GM19023 (cell line): Measurements from ENCODE around the gene GNRHR.
"Not testable (repeated sequence)": the region's sequence is repeated elsewhere in the genome, so short reads cannot be mapped to it uniquely, and the experiment has no call there.

Experiments
- ATAC-seq: cut with Tn5 transposase; IDR thresholded peaks from one replicate; pipeline ENCODE4 v1.9.1; 2021; ENCODE audit warnings: mild to moderate bottlenecking, moderate library complexity; ENCODE audit not compliant: unreplicated experiment

The GNRHR gene

DNA sequence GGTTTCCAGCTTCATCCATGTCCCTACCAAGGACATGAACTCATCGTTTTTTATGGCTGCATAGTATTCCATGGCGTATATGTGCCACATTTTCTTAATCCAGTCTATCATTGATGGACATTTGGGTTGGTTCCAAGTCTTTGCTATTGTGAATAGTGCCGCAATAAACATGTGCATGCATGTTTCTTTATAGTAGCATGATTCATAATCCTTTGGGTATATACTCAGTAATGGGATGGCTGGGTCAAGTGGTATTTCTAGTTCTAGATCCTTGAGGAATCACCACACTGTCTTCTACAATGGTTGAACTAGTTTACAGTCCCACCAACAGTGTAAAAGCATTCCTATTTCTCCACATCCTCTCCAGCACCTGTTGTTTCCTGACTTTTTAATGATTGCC lies 23.7 kb downstream of the GNRHR start:
- ATAC-seq, result not testable (repeated sequence)

GRCh38 chr4:67727124-67727850 lies 26.9 kb downstream of the GNRHR start:
- no peak for ATAC-seq

GRCh38 chr4:67725981-67726380 lies 28.2 kb downstream of the GNRHR start:
- no peak for ATAC-seq

DNA sequence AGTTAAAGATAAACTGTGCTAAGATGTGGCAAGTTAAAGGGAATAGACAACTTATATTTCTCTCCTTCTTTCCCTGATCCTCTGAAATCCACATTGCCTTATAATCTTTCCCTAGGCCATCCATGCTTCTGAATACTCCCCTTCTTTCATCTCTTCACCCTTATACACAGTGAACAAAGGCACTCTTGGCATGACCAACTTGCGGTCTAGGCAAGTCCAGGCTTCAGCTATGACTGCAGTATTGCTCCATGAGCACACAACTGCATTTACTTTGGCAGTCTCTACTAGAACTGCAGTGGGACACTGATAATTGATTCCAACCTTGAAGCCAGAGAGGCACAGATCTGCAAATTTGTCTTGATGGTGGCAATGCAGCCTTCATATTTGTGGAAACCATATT lies 29.1 kb downstream of the GNRHR start:
- no peak for ATAC-seq

GRCh38 chr4:67723949-67724348 lies 30.2 kb downstream of the GNRHR start:
- no peak for ATAC-seq

- no peak for ATAC-seq
Measured at GRCh38 chr4:67723341-67723740, 30.8 kb downstream of the GNRHR start.

DNA sequence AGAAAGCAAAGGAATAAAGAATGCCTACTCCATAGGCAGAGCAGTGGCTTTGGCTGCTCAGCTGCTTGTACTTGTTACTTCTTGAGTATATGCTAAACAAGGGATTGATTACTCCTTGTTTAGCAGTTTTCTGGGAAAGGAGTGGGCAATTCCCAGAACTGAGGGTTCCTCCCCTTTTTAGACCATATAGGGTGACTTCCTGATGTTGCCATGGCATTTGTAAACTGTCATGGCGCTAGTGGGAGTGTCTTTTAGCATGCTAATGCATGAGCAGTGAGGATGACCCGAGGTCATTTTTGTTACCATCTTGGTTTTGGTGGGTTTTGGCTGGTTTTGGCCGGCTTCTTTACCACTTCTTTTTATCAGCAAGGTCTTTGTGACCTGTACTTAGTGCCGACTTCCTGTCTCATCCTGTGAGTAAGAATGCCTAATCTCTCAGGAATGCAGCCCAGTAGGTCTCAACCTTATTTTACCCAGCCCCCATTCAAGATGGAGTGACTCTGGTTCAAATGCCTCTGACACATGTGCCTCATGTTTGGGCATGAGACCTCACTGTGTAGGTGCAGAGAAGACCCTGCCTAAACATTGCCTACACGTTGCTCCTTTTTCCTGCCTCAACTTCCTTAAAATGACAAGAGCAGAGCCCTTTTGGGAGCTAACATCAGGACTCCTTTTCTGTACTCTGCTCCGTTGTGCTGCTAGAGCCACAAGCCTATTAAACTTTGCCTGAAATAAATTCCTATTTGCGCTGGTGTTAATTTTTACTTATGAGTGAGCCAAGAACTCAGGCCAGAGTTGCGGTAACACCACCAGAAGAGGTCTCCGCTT lies 32.2 kb downstream of the GNRHR start:
- no peak for ATAC-seq

- no peak for ATAC-seq
Measured at GRCh38 chr4:67721315-67721769, 32.8 kb downstream of the GNRHR start.

GRCh38 chr4:67719953-67720617 lies 34.1 kb downstream of the GNRHR start:
- ATAC-seq, result no peak

- no peak for ATAC-seq
Measured at GRCh38 chr4:67718848-67719247, 35.3 kb downstream of the GNRHR start.

- no peak for ATAC-seq
Measured at GRCh38 chr4:67717586-67717985, 36.6 kb downstream of the GNRHR start.

DNA sequence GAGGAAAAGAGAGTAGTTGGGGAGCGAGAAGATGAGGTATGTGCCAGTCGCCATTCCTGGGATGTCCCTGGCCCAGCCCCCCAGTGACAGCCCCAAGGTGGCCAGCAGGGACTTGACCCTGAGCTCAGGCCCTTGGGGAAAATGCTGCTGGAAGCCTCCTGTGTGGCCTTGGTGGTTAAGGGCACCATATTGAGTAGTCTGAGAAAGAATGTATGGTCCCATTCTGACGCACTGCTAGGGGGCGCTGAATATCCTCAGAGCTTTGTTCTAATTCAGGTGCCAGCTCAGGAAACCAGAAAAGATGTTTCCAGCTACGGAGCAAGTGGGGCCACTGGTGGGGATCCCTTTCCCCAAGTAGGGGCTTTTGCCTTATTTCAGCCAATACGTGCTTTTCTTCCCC lies 39.2 kb downstream of the GNRHR start:
- no peak for ATAC-seq

DNA sequence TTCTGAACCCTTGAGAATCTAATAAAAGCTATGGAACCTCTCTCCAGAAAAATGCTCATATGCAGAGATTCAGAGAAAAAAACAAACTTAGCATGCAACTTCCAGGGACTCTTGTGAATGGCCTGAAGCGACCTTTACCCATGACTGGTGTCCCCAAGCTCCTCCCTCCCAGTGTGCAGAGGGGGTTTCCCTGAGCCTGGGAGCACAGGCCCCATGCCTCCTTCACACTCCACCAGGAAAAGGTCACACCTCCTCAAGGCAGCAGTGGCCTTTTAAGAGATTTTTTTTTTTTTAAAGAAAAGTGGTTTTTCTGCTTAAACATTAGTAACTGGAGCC lies 40.0 kb downstream of the GNRHR start:
- ATAC-seq, result peak; percentile 77

DNA sequence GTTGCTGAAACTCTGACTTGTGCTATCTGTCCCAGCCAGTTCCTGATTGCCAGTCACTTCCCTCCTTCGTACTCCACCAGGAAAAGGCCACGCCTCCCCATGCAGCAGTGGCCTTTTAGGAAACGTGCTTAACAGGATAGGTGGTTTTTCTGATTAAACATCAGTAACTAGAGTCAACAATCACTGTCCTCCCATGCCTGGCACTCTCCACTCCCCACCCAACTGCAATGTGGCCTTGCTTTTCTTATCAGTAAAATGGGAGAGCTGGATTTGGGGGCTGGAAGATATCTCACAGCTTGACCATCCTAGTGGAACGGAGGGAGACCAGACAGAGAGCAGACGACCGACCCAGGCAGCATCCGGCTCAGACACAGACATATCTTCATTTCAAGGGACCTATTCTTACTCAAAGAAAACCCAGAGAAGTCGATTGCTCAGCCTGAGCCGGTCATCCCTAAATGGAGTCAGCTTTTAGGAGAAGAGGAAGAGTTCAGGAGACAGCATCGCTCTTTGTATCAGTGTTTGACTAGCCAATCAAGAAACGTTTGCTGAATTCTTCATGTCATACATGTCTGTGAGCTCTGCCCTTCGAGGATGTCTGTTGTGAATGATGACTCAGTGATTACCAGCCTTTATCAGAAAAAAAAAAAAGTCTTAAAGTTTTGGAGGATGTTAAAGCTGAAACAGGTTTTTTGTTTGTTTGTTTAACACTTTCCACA lies 40.5 kb downstream of the GNRHR start:
- ATAC-seq, result no peak

DNA sequence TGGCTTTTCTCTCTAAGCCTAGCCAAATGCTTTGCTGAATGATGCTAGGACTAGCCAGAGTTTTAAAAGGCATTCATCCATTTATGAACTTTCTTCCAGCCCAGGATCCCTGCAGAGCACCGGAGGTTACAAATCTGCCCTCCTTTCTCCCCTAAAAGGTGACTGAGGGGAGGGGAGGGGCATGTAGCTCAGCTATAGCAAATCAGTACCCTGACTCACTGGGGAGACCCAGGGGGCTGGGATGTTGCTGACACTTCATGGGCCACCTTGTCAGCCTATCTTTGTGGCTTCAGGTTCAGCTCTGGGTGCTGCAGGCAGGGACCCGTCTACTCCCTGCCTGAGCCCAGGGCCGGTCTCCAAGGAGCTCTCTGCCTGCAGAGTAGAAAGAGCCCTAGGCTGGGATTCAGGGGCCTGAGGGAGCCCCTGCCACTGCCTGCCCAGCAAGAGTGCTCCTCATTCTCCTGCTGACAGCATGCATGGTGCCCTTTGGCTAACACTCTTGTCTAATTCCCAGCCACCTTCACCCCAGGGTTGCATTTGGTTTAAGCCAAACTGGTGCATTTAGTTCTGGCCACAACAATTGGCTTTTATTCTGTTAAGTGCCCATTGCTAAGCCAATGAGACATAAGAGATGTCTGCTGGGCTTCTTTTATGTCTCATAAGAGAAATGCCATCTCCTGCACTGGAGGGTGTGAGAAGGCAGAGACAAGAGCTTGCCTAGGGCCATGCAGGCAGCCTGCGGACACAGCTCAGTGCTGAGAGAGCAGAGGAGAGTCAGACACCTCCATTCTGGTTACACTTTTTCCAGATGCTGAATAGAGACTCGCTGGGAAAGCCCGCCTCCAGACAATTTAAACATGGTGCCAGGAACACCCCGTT lies 41.3 kb downstream of the GNRHR start:
- ATAC-seq, result no peak

DNA sequence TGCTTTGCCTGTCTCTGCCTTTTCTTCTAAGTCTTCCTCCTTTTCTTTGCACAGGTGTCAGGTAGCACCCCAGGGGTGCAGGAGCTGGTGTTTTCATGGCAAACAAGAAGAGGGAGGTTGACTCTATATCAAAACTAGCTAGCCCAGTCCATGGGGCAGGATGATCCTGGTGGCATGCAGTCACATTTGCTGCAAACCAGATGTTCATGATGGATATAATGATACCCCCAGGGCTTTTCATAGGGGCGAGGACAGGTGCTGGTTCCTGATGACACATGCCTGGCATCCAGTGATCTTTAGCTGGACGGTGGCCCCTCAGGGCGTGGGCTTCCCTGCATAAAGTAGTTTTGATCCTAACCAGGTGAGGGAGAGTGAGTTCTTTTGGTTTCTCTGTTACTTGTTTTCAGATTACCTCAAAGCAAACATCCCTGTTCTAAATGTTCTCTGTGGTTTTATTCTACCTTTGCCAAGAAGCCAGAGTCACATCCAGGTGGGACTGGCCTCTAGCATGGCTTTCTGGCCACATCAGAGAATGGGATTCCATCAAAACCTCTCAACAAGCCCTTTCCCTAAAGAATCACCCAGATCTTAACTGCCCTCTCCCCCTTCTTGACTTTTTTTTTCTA lies 42.1 kb downstream of the GNRHR start:
- no peak for ATAC-seq

DNA sequence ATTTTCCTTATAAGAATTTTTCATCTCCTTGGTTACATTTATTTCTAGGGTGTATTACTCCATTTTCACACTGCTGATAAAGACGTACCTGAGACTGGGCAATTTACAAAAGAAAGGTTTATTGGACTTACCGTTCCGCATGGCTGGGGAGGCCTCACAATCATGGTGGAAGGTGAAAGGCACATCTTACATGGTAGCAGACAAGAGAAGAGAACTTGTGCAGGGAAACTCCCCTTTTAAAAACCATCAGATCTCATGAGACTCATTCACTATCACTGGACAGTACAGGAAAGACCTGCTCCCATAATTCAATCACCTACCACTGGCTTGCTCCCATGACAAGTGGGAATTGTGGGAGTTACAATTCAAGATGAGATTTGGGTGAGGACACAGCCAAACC lies 47.5 kb downstream of the GNRHR start:
- not testable (repeated sequence) for ATAC-seq

- no peak for ATAC-seq
Measured at GRCh38 chr4:67704843-67705242, 49.3 kb downstream of the GNRHR start.

GRCh38 chr4:67702166-67702565 lies 52.0 kb downstream of the GNRHR start:
- no peak for ATAC-seq

- ATAC-seq, result no peak
Measured at GRCh38 chr4:67701517-67701850, 52.7 kb downstream of the GNRHR start.
